Gastrocnemius medialis (tissue), 4 donors: ENCODE results near the gene TCERG1L. TPM values are rescaled to one million over a fixed set of nuclear protein-coding genes. Genes with fewer than 3 reads are reported as not detected.

Source experiments
- ATAC-seq, 2 donors: fragments of 150-250 bp; one replicate each; pipeline ENCODE4 v1.9.1; 2016
- DNase-seq, 2 donors: peaks; one replicate each; pipeline ENCODE4 v3.0.0-alpha.2; 2019
- H3K27ac ChIP-seq, 4 donors: fragments of 200-600 bp; sonication (generic); 1 replicate in 1 of 4; 2 replicates in 3 of 4; pipeline ENCODE4 v1.5.1; 2016 to 2018; ENCODE audit warnings: mild to moderate bottlenecking in 2 of 4, moderate library complexity in 1 of 4
- H3K27me3 ChIP-seq, 3 donors: fragments of 200-600 bp; sonication (generic) in 2 of 3; 1 replicate in 1 of 3; 2 replicates in 2 of 3; pipeline versions ENCODE4 v1.5.1 to v1.6.0; 2016 to 2019; ENCODE audit warnings: mild to moderate bottlenecking in 1 of 3, moderate library complexity in 1 of 3
- H3K36me3 ChIP-seq, 2 donors: fragments of 200-600 bp; sonication (generic) in 1 of 2; one replicate each; pipeline ENCODE4 v1.5.1; 2017 to 2018
- H3K4me1 ChIP-seq, 2 donors: fragments of 200-600 bp; sonication (generic) in 1 of 2; one replicate each; pipeline ENCODE4 v1.5.1; 2016 to 2017; ENCODE audit warnings: mild to moderate bottlenecking in 2 of 2
- H3K4me3 ChIP-seq, 4 donors: fragments of 200-600 bp; sonication (generic) in 3 of 4; 1 replicate in 1 of 4; 2 replicates in 3 of 4; pipeline ENCODE4 v1.5.1; 2016 to 2019; ENCODE audit warnings: mild to moderate bottlenecking in 2 of 4
- H3K9me3 ChIP-seq, 3 donors: fragments of 200-600 bp; sonication (generic) in 2 of 3; 1 replicate in 1 of 3; 2 replicates in 2 of 3; pipeline ENCODE4 v1.5.1; 2016 to 2019
- POLR2A ChIP-seq, 2 donors: fragments of 450-650 bp; IDR thresholded peaks; one replicate each; pipeline ENCODE4 v1.6.1; 2017; ENCODE audit warnings: antibody characterized with exemption in 2 of 2, mild to moderate bottlenecking in 2 of 2, moderate library complexity in 2 of 2
- in situ Hi-C, 4 donors: fragments of 200-750 bp; cut with MboI; loops; one replicate each; pipeline versions ENCODE4 v1.15.0 to v1.8.0; 2017; ENCODE audit warnings: low sequenced_read_pairs in 4 of 4
- intact Hi-C: fragments of 100-400 bp; cut with DNase I; formaldehyde crosslinking; loops from one replicate; pipeline ENCODE4 v1.15.1; 2023; ENCODE audit warnings: low total_unique reads
- total RNA-seq, 4 donors: library from RNA; depleted of rRNA; stranded (reverse); fragments of >200 nt; gene quantifications; one replicate each; pipeline versions ENCODE4 v1.1.0 to v1.2.3, GENCODE V29; 2016
- TF ChIP-seq, protein P1 (sequence below), 5 experiments: fragments of 450-650 bp in 3 of 5; fragments of 200-600 bp in 2 of 5; sonication (generic) in 2 of 5; IDR thresholded peaks in 4 of 5; conservative IDR thresholded peaks in 1 of 5; 1 replicate in 4 of 5; 2 replicates in 1 of 5; pipeline ENCODE4 v1.5.1; 2016 to 2019; ENCODE audit warnings: antibody characterized with exemption in 5 of 5, mild to moderate bottlenecking in 3 of 5, moderate library complexity in 3 of 5

The TCERG1L gene
- total RNA-seq, 4 donors from 2014 or later = not detected

DNA sequence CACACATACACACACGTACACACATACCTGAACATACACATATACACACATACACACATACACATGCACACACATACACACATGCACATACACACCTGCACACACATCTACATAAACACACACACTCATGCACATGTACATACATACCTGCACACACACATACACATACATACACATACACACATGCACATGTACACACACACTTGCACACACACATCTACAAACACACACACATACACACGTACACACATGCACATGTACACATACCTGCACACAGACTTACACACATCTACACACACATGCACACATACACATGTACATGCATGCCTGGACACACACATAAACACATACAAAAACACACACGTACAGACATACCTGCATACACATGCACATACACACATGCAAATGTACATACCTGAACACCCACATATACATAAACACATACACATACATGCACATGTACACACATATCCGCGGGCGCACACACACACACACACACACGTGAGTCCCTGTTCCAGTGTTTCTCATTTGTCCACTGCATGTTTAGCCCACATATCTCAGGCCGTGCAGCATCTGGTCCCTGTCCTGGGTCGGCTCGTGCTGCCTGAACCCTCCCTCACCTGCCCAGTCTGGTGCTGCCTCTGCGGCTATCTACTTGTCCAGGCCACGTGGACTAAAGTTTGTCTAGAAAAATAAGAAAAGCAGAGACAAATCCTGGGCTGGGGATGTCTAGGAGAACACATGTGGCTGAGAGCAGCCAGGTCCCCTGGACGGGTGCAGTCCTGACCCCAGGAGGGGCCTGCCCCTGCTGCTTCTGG, 238.7 kb downstream of the TCERG1L start:
- Histone ChIP-seq H3K4me1 (no peaks in the 10 kb centered on the region), H3K4me3 (no peak overlapping the region), H3K27me3 (no peaks in the 10 kb centered on the region), H3K36me3 (no peaks in the 10 kb centered on the region), H3K9me3 (no peaks in the 10 kb centered on the region), H3K27ac (no peak overlapping the region)
- in situ Hi-C loops (no loop called here), intact Hi-C loops (no loop called here)
- DNase-seq (no peak), ATAC-seq (no peak)
- TF ChIP-seq POLR2A (IDR thresholded peaks at IDR 0.05) = no peak
- TF ChIP-seq, protein P1, sequence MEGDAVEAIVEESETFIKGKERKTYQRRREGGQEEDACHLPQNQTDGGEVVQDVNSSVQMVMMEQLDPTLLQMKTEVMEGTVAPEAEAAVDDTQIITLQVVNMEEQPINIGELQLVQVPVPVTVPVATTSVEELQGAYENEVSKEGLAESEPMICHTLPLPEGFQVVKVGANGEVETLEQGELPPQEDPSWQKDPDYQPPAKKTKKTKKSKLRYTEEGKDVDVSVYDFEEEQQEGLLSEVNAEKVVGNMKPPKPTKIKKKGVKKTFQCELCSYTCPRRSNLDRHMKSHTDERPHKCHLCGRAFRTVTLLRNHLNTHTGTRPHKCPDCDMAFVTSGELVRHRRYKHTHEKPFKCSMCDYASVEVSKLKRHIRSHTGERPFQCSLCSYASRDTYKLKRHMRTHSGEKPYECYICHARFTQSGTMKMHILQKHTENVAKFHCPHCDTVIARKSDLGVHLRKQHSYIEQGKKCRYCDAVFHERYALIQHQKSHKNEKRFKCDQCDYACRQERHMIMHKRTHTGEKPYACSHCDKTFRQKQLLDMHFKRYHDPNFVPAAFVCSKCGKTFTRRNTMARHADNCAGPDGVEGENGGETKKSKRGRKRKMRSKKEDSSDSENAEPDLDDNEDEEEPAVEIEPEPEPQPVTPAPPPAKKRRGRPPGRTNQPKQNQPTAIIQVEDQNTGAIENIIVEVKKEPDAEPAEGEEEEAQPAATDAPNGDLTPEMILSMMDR (IDR thresholded peaks at IDR 0.05 in 4 of 5, conservative IDR thresholded peaks at IDR 0.05 in 1 of 5) = no peak

DNA sequence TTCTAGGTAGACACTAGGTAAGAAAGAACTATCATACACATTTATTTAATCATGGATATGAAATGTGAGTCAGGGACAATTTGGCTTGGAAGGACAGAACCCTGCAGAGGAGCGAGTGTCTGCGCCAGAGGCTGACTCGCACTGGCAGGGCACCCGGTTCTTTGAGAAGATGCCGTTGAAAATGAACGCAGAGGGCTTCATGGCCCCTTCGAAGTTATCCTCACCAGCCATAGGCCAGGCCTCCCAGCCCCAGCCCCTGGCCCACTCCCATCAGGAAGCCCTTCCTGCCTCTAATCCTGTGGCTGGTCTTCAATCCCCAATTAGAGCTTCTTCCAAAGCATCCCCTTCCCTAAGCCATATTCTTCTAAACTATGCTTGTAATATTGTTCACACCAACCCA, 239.8 kb downstream of the TCERG1L start:
- H3K4me1 ChIP-seq = no peaks in the 10 kb centered on the region
- no peaks in the 10 kb centered on the region for H3K27me3 ChIP-seq
- TF ChIP-seq POLR2A (IDR thresholded peaks at IDR 0.05) = no peak
- TF ChIP-seq, protein P1 (IDR thresholded peaks at IDR 0.05 in 4 of 5, conservative IDR thresholded peaks at IDR 0.05 in 1 of 5) = no peak
- no peaks in the 10 kb centered on the region for H3K36me3 ChIP-seq
- in situ Hi-C loops = no loop called here
- ATAC-seq (no peak), DNase-seq (no peak)
- no peak overlapping the region for H3K4me3 ChIP-seq
- intact Hi-C loops = no loop called here
- H3K27ac ChIP-seq = no peak overlapping the region
- no peaks in the 10 kb centered on the region for H3K9me3 ChIP-seq

DNA sequence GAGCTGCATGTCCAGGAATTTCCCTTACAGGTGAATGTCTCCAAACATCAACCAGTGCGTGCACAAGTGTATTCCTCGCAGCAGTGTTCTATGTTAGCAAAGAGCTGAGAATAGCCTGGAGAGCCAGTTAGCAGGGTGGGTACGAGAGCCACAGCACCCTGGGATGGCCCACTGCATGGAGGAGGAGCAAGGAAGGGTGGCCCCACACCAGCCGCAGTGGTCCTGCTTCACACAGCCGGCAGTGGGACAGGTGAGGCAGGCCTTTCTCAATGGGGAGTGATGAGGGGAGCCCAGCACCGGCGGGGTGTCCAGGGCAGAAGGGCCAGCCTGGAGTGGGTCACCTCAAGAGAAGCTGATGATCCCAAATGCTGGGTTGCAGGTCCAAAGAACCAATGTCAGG, 240.7 kb downstream of the TCERG1L start:
- H3K4me3 ChIP-seq = no peak overlapping the region
- H3K4me1 ChIP-seq = no peaks in the 10 kb centered on the region
- H3K36me3 ChIP-seq = no peaks in the 10 kb centered on the region
- H3K27me3 ChIP-seq = no peaks in the 10 kb centered on the region
- DNase-seq = no peak
- TF ChIP-seq, protein P1 (IDR thresholded peaks at IDR 0.05 in 4 of 5, conservative IDR thresholded peaks at IDR 0.05 in 1 of 5) = no peak
- TF ChIP-seq POLR2A (IDR thresholded peaks at IDR 0.05) = no peak
- ATAC-seq = no peak
- in situ Hi-C loops (no loop called here), intact Hi-C loops (no loop called here)
- no peaks in the 10 kb centered on the region for H3K9me3 ChIP-seq
- no peak overlapping the region for H3K27ac ChIP-seq

DNA sequence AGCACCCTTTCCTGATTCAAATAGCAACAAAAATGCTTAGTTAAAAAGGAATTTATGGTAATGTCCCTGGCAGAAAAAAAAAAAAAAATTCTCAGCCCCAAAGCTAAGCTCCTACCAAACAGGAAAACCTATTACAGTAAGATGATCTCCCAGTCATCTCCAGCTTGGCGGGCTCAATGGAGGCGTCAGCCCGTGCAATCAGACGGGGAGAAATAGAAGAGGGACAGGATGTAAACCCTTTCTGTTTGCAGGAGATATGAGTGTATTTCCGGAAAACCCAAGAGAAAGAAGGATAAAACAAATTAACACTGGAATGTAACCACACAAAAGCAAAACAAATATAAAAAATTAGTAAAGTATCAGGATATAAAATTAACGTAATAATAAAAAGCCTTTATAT, 242.8 kb downstream of the TCERG1L start:
- no peak overlapping the region for H3K4me3 ChIP-seq
- ATAC-seq (no peak), DNase-seq (no peak)
- intact Hi-C loops = no loop called here
- peaks cover 0 to 3% of the 10 kb centered on the region in 2 donors for H3K4me1 ChIP-seq
- in situ Hi-C loops = no loop called here
- no peaks in the 10 kb centered on the region for H3K27me3 ChIP-seq
- H3K36me3 ChIP-seq = no peaks in the 10 kb centered on the region
- no peaks in the 10 kb centered on the region for H3K9me3 ChIP-seq
- H3K27ac ChIP-seq = no peak overlapping the region
- TF ChIP-seq, protein P1 (IDR thresholded peaks at IDR 0.05 in 4 of 5, conservative IDR thresholded peaks at IDR 0.05 in 1 of 5) = no peak
- no peak for TF ChIP-seq POLR2A (IDR thresholded peaks at IDR 0.05)
